GM19240 (cell line): Measurements from ENCODE around the gene YPEL4.

ENCODE experiments used
- DNase-seq: peaks from one replicate; pipeline ENCODE4 v3.0.0; 2011; ENCODE audit warnings: low spot score; ENCODE audit not compliant: insufficient read length

YPEL4 gene

DNA sequence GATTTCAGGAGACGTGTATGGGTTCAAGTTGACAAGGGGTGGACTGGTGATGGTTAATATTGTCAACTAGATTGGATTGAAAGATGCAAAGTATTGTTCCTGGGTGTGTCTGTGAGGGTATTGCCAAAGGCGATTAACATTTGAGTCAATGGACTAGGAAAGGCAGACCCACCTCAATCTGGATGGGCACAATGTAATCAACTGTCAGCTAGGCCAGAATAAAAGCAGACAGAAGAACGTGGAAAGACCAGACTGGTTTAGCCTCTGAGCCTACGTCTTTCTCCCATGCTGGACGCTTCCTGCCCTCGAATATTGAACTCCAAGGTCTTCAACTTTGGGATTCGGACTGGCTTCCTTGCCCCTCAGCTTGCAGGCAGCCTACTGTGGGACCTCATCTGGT, 1.7 kb upstream of the YPEL4 start:
- DNase-seq, result no peak

DNA sequence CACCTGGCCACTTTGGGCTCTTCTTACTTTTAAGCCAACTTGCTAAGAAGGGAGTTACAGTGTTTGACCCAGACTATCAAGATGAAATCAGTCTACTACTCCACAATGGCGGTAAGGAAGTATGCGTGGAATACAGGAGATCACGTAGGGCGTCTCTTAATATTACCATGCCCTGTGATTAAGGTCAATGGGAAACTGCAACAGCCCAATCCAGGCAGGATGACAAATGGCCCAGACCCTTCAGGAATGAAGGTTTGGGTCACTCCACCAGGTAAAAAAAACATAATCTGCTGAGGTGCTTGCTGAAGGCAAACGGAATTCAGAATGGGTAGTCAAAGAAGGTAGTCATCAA, 1.0 kb upstream of the YPEL4 start:
- DNase-seq, result no peak

- DNase-seq, result no peak
Measured at GRCh38 chr11:57648801-57649735, 644 bp downstream of the YPEL4 start.

DNA sequence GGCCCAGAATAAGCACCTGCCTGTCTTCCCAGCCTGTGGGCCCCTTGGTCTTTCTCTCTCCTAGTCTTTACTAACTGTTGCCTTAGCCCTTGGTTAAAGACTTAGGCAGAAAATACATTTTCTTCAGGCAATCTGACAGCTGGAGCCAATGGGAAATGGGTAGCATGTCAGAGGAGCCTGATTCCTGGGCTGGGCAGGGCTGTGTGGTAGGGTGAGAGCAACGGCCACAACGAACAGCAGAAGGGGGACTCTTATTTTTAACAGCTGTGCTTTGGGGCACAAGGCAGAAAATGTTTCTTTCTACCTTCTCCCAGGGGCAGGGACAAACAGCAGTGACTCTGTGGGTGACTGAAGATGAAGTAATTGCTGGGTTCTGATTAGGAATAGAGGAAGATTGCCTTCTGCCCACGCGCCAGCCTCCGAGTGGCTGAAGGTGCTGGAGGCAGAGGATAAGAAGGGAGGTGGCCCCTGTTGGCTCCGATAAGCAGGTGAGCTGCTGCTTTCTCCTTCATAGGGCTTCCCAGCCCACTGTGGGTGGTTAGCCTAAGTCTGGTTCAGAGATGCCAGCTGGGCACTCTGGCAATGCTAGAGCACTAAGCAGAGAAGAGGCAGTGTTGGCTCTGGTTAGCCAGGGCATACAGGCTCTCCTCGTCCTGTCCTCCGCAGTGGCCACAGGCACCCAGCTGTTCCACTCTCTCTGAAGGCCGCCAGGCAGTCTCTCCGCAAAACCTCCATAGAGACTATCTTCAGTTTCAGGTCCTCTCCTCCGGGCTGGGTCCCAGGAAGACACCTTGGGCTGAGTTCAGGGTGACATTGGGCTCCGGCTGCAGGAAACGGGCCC, 1.5 kb downstream of the YPEL4 start:
- DNase-seq, result no peak

GRCh38 chr11:57647372-57647771, 2.3 kb downstream of the YPEL4 start:
- no peak for DNase-seq

- no peak for DNase-seq
Measured at GRCh38 chr11:57646799-57647303, 2.9 kb downstream of the YPEL4 start.

- no peak for DNase-seq
Measured at GRCh38 chr11:57646194-57646798, 3.4 kb downstream of the YPEL4 start.

DNA sequence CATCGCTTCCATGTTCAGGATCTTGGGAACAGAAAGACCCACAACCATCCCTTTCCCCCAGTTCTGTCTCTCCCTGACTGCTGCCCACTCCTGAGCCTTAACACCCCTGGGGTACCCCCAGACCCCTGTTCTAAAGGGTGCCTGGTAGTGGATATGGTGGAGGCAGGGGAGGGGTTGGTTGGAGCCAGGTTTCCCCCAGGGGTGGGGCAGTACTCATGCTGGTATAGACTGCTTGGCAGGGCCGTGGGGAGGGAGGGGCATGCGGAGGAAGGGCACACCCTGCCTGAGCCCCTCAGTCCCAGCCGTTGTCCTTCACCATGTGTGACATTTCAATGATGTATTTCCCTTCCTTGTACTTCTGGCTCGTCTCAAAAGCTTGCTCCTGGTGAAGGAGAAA, 4.0 kb downstream of the YPEL4 start:
- no peak for DNase-seq

DNA sequence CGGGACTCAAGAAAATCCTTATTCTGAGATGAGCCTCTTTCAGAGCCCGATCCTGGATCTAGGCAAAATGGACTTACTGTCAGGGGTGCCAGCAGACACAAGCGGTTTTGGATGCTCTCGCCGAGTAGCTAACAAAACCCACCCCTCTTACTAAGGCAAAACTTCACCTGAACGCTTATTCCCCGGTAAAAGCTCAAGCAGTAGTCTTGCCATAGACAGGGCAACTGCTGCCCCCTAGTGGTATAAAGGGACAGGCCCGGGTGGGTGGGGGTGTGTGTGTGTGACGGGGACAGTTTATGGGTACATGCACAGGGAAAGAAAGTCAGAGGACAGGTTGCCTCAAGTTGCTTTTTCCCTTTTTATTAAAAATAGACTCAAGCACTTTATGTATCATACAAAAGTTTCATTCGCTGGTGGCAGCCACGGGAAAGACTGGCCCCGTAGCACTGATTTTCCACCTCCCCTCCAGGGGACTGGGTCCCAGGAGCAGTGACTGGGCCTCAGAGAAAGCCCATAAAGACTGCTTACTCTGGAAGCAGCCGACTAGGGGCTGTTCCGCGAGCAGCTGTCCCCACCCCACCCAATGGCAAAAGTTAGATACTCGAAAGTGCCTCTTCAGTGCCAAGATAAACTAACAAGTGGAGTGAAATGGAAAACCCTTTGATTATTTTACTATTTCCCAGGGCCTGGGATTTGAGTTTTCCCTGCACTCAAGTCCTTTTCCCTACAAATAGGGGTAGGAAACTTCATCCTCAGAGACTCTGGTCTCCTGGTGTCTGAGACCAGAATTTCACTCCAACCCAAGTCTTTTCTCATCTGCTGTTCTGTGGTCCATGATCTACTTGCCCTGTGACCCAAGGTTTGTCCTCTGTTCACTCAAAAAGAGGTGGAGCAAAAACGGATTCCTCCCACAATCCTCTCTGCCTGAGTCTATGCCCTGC, 4.7 kb downstream of the YPEL4 start:
- peak; percentile 67 for DNase-seq

DNA sequence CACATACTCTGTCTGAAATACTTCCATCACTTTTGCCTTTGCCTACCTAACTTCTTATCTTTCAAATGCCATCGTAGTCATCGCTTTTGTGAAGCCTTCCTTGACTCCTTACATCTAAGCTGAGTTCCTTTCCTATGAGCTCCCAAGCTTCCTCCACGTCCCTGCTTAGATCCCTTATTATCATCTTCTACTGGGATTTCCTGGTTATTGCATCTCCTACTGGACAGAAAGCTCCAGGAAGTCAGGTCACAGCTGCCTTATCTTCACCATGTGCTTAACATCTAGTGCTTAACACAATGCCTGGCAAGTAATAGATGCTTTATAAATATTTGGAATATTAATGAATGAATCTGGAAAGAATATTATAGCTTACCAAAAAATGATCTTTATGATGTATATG, 5.9 kb downstream of the YPEL4 start:
- no peak for DNase-seq

DNA sequence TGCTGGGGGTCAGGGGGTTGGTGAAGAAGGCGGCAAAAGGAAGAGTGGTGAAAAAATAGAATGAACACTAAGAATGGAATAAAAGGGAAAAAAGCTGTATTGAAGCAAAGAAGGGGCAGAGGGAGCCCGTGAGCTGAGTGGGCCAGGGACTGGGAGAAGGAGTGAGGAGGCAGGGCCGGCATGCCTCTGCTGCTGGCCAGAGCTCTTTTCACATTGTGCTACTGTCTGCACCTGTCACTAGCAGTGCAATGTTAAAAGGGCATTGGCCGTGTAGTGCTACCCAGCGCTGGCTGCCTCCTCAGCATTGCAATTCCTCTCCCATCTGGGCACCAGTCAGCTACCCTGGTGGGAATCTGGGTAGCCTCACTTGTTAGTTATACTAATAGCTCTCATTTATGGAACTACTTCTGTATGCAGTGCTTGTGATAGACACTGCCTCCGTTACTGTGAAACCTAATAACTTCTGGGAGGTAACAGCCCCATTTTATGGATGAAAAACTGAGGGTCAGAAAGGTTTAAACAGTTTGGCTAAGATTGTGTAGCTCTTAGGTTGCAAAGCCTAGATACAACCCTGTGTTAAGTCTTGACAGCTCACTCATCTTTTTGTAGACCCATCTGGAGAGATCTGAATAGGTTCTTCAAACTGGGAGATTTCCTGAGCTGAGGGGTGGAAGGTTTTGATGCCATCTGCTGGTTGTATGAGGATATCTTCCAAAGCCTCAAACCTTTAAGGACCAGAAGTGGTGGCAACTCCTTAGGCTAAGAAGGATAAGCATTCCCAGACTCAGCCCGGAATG, 8.5 kb downstream of the YPEL4 start:
- no peak for DNase-seq

DNA sequence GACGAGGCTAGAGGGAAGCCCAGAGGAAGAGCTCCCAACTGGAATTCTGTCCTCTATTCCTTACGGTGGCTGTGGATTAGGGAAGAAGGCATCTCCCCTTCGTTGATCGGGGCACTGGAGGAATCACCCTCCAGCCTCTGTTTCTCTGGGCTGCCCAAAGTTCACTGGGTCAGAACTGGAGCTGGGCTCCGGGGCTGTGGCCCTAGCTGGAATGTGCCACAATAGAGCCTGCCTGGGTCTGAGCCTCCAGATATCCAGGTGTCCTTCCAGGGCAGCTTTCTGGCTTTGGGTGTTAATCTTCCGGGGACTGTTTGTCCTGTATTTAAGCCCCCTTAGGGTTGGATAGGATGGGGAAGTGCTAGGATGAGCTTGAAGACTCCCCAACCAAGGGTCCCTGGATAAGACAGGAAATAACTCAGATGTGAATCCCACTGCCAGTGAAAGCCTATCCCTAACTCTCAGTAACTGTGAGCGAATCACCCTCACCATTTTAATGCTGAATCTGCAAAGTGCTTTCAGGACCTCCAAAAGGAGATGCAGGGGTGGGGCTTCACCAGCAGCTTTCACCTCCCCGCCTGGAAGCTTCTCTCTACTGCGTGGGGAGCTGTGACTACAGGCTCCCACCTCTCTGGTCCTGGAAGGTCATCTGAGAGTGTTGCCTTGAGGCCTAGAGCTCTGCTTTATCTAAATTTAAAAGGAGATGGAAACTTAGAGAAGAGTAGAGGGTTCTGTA, 9.5 kb downstream of the YPEL4 start:
- no peak for DNase-seq

DNA sequence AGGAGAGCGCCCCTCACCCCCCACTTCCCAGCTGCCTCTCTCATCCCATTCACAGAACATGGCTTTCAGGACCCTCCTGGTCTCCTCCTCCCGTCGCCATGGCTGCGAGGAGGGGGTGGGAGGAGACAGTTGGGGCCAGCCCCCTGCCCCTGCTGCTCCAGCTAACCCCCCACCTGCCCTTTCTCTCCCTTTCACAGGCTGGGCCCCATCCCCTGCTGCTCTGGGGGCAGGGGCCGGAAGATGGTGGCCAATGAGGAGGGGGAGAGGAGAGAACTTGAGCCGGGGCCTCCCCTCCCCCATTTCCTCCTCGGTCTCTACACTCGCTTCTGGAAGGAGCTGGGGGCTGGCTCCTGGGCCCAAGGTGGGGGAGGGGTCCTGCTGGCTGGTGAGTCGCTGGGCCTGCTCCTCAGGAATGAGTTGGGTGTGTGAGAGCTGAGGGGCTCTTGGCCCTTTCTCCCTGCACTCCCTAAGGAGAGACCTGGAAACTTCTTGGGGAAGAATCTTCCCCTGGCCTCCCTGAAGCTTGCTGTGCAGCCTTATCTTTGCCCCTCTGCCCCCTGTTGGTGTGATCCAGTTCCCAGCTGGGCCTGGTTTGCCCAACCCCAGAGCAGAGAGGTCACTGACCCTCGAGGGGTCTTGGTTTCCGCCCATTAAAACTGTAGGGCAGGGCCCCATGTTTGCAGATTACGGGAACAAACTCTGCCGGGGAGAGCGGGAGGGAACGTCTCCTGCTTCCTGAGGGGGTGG, 10.2 kb downstream of the YPEL4 start:
- DNase-seq, result no peak

DNA sequence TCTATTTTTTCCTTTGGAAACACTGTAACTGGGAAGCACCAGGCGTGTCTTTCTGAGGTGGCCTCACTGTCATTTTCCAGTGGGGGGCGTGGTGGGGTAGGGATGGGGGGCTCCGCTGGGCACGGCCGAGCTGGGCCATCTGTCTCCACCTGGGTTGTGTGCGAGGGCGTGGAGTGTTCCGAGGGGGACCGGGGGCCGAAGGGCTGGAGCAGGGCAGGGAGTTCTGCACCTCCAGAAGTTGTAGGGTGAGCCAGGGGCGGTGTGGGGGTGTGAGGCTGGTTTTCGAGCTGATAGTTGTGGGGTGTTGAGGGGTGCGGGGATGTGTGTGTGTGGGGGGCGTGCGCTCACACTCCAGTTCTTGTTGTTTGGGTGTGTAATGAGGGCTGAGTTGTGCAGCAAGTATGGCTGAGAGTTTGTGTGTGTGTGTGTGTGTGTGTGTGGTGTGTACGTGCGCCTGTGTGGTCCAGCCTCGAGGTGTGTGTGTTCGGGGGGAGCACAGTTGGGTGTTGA, 10.8 kb downstream of the YPEL4 start:
- no peak for DNase-seq

DNA sequence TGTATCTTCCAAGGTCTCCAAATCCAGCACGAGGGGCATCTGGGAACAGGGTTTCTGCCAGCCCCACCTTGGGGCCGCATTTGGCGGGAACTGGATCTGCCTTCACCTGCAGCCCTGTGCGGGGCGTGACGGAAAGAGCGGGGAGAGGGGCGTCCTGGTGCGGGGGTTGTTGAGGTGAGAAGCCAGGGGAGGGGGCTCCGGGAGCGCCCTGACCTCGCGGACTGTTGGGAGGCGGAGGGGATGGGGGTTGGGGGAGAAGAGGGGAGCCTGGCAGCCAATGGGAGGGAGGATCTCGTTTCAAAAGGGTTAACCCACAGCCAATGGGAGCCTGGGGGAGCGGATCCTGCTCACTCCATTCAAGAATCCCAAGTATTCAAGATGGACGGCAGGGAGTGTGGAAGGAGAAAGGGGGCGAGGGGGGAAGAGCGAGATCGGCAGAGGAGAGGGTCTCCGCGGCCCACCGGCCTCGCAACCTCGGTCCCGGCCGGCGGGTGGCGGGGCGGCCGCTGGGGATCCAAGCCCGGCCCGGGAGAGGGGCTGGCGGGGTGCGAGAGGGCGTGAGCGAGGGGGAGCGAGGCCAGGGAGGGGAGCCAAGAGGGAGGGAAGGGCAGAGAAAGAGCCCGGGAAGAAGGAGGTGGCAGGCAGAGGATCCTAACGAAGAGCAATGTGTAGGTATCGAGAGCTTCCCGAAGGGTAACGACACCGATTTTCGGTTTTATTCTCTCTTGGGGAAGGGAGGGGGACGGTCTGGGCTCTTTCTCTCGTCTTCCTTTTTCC, 11.5 kb downstream of the YPEL4 start:
- DNase-seq, result no peak

GRCh38 chr11:57637626-57638004, 12.1 kb downstream of the YPEL4 start:
- no peak for DNase-seq

- DNase-seq, result no peak
Measured at GRCh38 chr11:57635246-57635645, 14.5 kb downstream of the YPEL4 start.

GRCh38 chr11:57634311-57634710, 15.4 kb downstream of the YPEL4 start:
- no peak for DNase-seq
